ENCODE results near the gene SMYD2. TPM values are rescaled to one million over a fixed set of nuclear protein-coding genes. Genes with fewer than 3 reads are reported as not detected.

SMYD2 gene
- polyA plus RNA-seq, 3 donors = 14.2 to 28.4 (median 23.6) TPM

DNA sequence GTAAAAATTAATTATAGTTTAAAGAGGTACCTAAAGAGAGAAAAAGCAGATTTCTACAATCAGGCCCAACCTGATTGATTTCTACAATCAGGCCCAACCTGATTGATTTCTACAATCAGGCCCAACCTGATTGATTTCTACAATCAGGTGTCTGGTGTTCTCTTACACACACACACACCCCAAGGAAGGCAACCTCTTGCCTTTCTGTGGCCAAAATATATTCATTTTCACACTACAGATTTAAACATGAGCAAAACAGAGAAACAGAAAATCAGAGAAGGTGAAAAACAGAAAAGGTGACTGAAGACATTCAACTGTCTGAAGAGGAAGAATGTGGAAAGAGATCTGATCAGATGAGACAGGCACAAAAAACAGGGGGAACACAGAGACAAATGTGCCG is 104.5 kb downstream of the SMYD2 start:
- Mint-ChIP-seq H3K27ac (no peak overlapping the region), H3K4me3 (no peak overlapping the region), H3K9me3 (peaks cover 0 to 2% (median 0%) of the 10 kb centered on the region in 7 donors), H3K27me3 (ENCODE audit: low read depth in 3 of 3) (peaks cover 0 to 3% (median 0%) of the 10 kb centered on the region in 3 donors), H3K4me1 (no peaks in the 10 kb centered on the region), H3K36me3 (no peaks in the 10 kb centered on the region)
- no peaks in the 10 kb centered on the region for H4K20me1 ChIP-seq (ENCODE audit: insufficient read depth, low read length)
- H2AFZ ChIP-seq (ENCODE audit: insufficient read depth, low read depth, low read length, poor library complexity, severe bottlenecking) = no peak overlapping the region
- H3K27me3 ChIP-seq (ENCODE audit: control insufficient read depth in 2 of 2, insufficient read depth in 2 of 2, low read length in 2 of 2) = no peaks in the 10 kb centered on the region
- no peak for DNase-seq
- H3K4me3 ChIP-seq (replicated peaks in 1 of 3; ENCODE audit: low read depth in 2 of 3, low read length in 3 of 3) = no peak overlapping the region
- H3K9me3 ChIP-seq (replicated peaks in 1 of 2; ENCODE audit: control insufficient read depth in 1 of 2, insufficient read depth in 1 of 2, low read length in 2 of 2) = no peaks in the 10 kb centered on the region
- TF ChIP-seq, protein P1, sequence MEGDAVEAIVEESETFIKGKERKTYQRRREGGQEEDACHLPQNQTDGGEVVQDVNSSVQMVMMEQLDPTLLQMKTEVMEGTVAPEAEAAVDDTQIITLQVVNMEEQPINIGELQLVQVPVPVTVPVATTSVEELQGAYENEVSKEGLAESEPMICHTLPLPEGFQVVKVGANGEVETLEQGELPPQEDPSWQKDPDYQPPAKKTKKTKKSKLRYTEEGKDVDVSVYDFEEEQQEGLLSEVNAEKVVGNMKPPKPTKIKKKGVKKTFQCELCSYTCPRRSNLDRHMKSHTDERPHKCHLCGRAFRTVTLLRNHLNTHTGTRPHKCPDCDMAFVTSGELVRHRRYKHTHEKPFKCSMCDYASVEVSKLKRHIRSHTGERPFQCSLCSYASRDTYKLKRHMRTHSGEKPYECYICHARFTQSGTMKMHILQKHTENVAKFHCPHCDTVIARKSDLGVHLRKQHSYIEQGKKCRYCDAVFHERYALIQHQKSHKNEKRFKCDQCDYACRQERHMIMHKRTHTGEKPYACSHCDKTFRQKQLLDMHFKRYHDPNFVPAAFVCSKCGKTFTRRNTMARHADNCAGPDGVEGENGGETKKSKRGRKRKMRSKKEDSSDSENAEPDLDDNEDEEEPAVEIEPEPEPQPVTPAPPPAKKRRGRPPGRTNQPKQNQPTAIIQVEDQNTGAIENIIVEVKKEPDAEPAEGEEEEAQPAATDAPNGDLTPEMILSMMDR (IDR thresholded peaks at IDR 0.05) = no peak
- WGBS (ENCODE audit: insufficient coverage) = no CpG with 5 or more reads among the region's 1 CpG
- H3K36me3 ChIP-seq (replicated peaks in 1 of 2; ENCODE audit: control insufficient read depth in 1 of 2, insufficient read depth in 2 of 2, low read length in 2 of 2) = no peaks in the 10 kb centered on the region
- H3K4me2 ChIP-seq (replicated peaks; ENCODE audit: extremely low read depth, low read length, poor library complexity, severe bottlenecking) = no peak overlapping the region
- no peaks in the 10 kb centered on the region for H3K4me1 ChIP-seq (ENCODE audit: control insufficient read depth in 1 of 2, insufficient read depth in 2 of 2, low read length in 2 of 2)
- intact Hi-C loops (cut with micrococcal nuclease) = no loop called here
- H3K27ac ChIP-seq (ENCODE audit: low read depth in 1 of 2, low read length in 2 of 2) = no peak overlapping the region
- no peak overlapping the region for H3K9ac ChIP-seq (ENCODE audit: insufficient read depth, low read length, poor library complexity, severe bottlenecking)
- no peaks in the 10 kb centered on the region for H3K79me2 ChIP-seq (ENCODE audit: insufficient read depth, low read length)

DNA sequence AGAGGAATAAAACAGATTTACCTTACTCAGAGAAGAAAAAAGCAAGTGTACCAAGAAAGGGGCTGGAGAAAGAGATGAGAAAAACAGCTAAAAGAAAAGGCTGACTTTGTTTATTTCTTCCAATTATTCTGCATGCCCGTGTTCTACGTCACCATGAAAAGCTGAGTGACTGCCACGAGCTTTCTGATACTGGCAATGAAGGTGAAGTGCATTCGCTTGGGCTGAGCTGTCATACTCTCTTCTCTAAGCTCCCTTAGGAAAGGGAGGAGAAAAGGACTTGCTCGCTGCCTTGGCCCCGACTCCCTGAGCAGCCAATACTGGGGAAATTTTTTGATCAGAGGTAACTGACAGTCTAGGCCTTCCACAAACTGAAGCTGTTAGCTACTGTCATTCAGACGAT is 105.4 kb downstream of the SMYD2 start:
- Mint-ChIP-seq H3K4me1 (no peaks in the 10 kb centered on the region), H3K27ac (no peak overlapping the region), H3K9me3 (peaks cover 0 to 2% (median 0%) of the 10 kb centered on the region in 7 donors), H3K4me3 (no peak overlapping the region), H3K36me3 (no peaks in the 10 kb centered on the region), H3K27me3 (ENCODE audit: low read depth in 3 of 3) (peaks cover 0 to 3% (median 0%) of the 10 kb centered on the region in 3 donors)
- no peaks in the 10 kb centered on the region for H3K36me3 ChIP-seq (replicated peaks in 1 of 2; ENCODE audit: control insufficient read depth in 1 of 2, insufficient read depth in 2 of 2, low read length in 2 of 2)
- no peaks in the 10 kb centered on the region for H3K79me2 ChIP-seq (ENCODE audit: insufficient read depth, low read length)
- H3K4me3 ChIP-seq (replicated peaks in 1 of 3; ENCODE audit: low read depth in 2 of 3, low read length in 3 of 3) = no peak overlapping the region
- no peak overlapping the region for H3K27ac ChIP-seq (ENCODE audit: low read depth in 1 of 2, low read length in 2 of 2)
- WGBS (ENCODE audit: insufficient coverage) = 100% methylated on average over 2 of the region's 7 CpGs
- no peak overlapping the region for H3K9ac ChIP-seq (ENCODE audit: insufficient read depth, low read length, poor library complexity, severe bottlenecking)
- no peaks in the 10 kb centered on the region for H4K20me1 ChIP-seq (ENCODE audit: insufficient read depth, low read length)
- H3K27me3 ChIP-seq (ENCODE audit: control insufficient read depth in 2 of 2, insufficient read depth in 2 of 2, low read length in 2 of 2) = no peaks in the 10 kb centered on the region
- no peak overlapping the region for H2AFZ ChIP-seq (ENCODE audit: insufficient read depth, low read depth, low read length, poor library complexity, severe bottlenecking)
- H3K4me1 ChIP-seq (ENCODE audit: control insufficient read depth in 1 of 2, insufficient read depth in 2 of 2, low read length in 2 of 2) = no peaks in the 10 kb centered on the region
- no peak overlapping the region for H3K4me2 ChIP-seq (replicated peaks; ENCODE audit: extremely low read depth, low read length, poor library complexity, severe bottlenecking)
- no peaks in the 10 kb centered on the region for H3K9me3 ChIP-seq (replicated peaks in 1 of 2; ENCODE audit: control insufficient read depth in 1 of 2, insufficient read depth in 1 of 2, low read length in 2 of 2)
- intact Hi-C loops (cut with micrococcal nuclease) = no loop called here
- TF ChIP-seq, protein P1 (IDR thresholded peaks at IDR 0.05) = no peak
- DNase-seq = no peak

All from CD14-positive monocyte (primary cell).